Stimulated activated CD8-positive, alpha-beta memory T cell treated with anti-CD3 and anti-CD28 coated beads, Interleukin-12 subunit alpha, Interleukin-12 subunit beta, amount 100 ng/mL, for 4 hours (primary cell): Measurements from ENCODE around the gene SH2D1B.

Source experiments
- DNase-seq: peaks from one replicate; pipeline ENCODE4 v3.0.0-alpha.2; 2020; ENCODE audit warnings: low read depth

The SH2D1B gene

GRCh38 chr1:162398999-162399580 lies 12.8 kb downstream of the SH2D1B start:
- no peak for DNase-seq

GRCh38 chr1:162397943-162398560 lies 13.9 kb downstream of the SH2D1B start:
- DNase-seq, result no peak

GRCh38 chr1:162397039-162397448 lies 14.9 kb downstream of the SH2D1B start:
- DNase-seq, result no peak

GRCh38 chr1:162396201-162396906 lies 15.6 kb downstream of the SH2D1B start:
- no peak for DNase-seq

GRCh38 chr1:162391790-162392563 lies 20.0 kb downstream of the SH2D1B start:
- no peak for DNase-seq

- no peak for DNase-seq
Measured at GRCh38 chr1:162390396-162391185, 21.3 kb downstream of the SH2D1B start.

- no peak for DNase-seq
Measured at GRCh38 chr1:162389971-162390370, 22.0 kb downstream of the SH2D1B start.

GRCh38 chr1:162389021-162389818 lies 22.7 kb downstream of the SH2D1B start:
- DNase-seq, result no peak

GRCh38 chr1:162388615-162389014 lies 23.3 kb downstream of the SH2D1B start:
- no peak for DNase-seq

- no peak for DNase-seq
Measured at GRCh38 chr1:162388083-162388594, 23.8 kb downstream of the SH2D1B start.

- no peak for DNase-seq
Measured at GRCh38 chr1:162387226-162388082, 24.5 kb downstream of the SH2D1B start.

GRCh38 chr1:162386292-162387225 lies 25.4 kb downstream of the SH2D1B start:
- DNase-seq, result no peak

GRCh38 chr1:162385702-162386101 lies 26.2 kb downstream of the SH2D1B start:
- no peak for DNase-seq

GRCh38 chr1:162385280-162385623 lies 26.7 kb downstream of the SH2D1B start:
- DNase-seq, result no peak

- DNase-seq, result no peak
Measured at GRCh38 chr1:162384601-162385279, 27.2 kb downstream of the SH2D1B start.

GRCh38 chr1:162384116-162384515 lies 27.8 kb downstream of the SH2D1B start:
- no peak for DNase-seq

GRCh38 chr1:162383516-162383915 lies 28.4 kb downstream of the SH2D1B start:
- DNase-seq, result no peak

GRCh38 chr1:162383091-162383490 lies 28.8 kb downstream of the SH2D1B start:
- no peak for DNase-seq
